Right lung (tissue), 5 donors: ENCODE measurements around the gene PLEKHA5. TPM values are rescaled to one million over a fixed set of nuclear protein-coding genes. Genes with fewer than 3 reads are reported as not detected.
A peak's percentile ranks its signal among the peaks of the same experiment; 100 is the strongest.
"Not testable (repeated sequence)": the region's sequence is repeated elsewhere in the genome, so short reads cannot be mapped to it uniquely, and the experiment has no call there.

ENCODE experiments used
- DNase-seq, 2 donors: peaks; one replicate each; pipeline ENCODE4 v3.0.0-alpha.2; 2013
- polyA plus RNA-seq, 5 donors: library from polyadenylated mRNA; unstranded; fragments of 120-200 nt; gene quantifications; one replicate each; pipeline versions ENCODE4 v1.2.1 to v1.2.3, GENCODE V29; 2013; ENCODE audit warnings: inconsistent platforms in 1 of 5, low replicate concordance in 1 of 5; ENCODE audit not compliant: insufficient read length in 5 of 5, insufficient read depth in 1 of 5

Gene PLEKHA5
- polyA plus RNA-seq, 5 donors = 25.6 to 45.5 (median 38.3) TPM

DNA sequence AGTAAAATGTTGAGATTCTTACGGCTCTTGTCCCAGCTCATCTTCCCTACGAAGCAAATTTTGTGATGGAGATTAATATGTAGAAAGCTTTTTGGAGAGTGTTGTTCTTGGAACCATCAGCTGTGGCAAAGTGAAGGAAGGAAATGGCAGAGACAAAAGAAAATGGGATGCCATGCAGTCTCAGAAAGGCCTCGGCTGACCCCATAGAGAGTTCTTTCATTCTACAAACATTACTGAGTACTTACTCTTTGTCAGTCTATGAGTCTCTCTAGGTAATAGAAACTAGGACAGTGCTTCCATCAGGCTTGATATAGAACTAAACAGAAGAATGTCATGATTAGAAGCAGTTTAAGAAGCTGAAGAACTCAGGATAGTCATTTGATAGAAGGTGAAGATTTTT is 134.1 kb downstream of the PLEKHA5 start:
- no peak for DNase-seq

DNA sequence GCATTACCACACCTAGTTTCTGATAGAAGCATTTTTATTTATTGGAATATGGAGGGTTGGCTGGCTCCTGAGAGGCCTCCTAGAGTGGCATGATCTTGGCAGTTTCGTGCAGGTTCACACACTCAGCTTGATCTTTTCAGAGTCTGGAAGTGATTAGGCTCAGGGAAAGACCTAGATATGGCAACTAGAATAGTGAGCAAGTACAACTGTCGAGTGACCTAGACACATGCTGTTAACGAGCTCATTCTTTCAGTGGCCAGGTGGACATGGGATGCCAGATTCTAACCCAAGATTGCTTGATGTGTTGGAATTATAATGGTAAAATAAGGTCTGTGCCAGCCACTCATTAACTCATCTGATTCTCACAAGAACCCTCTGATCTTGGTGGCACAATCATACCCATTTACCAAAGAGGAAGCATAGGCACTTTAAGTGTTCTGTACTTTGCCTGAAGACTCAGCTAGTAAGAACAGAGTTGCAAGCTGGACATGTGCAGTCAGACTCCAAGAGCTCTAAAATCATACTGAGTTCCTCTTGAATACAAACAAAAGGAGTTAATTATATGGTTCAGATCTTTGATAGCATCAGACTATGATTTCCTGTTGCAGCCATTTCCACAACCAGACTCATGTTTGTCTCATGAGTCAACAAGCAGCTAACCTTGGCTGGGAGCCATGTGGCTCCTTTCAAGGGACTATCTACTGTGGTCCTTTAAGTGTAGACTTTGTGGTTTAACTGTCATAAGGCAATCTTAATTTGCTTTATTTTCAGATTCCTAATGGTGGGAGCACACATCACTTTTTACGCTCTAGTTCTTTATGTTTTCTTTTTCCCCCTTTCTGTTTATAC is 144.2 kb downstream of the PLEKHA5 start:
- peak in 1 of 2 donors; percentile 18 for DNase-seq

DNA sequence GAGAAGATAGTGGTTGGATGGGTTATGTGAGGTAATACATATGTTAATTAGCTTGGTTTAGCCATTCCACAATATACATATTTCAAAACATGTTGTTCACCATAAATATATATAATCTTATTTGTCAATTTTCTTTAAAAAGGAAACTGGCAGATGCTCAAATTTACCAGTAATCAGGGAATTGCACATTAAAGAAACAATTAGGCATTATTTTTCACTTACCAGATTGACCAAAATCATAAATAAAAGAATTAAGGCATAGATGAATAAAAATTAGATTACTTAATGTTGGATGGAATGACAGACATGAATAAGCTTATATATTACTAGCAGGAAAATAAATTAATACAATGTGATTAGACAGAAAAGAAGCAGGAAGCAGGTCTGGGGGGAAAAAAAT is 147.2 kb downstream of the PLEKHA5 start:
- no peak for DNase-seq

DNA sequence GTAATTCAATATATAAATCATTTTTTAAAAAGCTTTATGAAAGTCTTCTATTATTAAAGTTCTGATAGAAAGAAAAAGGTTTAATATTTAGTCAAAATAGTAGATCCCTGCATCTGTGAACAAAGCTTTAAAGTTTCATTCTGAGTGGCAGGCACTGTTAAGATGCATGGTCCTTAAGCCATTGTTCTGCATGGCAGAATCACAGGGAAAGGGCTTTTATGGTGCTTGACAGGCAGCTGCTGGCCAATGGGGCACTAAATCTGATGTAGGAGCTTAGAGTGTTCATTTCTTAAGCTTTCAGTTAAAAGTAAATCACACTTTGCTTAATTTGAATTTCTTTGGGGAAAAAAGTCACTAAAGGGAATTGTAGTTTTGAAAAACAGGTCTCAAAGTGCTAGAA is 148.2 kb downstream of the PLEKHA5 start:
- DNase-seq = no peak

DNA sequence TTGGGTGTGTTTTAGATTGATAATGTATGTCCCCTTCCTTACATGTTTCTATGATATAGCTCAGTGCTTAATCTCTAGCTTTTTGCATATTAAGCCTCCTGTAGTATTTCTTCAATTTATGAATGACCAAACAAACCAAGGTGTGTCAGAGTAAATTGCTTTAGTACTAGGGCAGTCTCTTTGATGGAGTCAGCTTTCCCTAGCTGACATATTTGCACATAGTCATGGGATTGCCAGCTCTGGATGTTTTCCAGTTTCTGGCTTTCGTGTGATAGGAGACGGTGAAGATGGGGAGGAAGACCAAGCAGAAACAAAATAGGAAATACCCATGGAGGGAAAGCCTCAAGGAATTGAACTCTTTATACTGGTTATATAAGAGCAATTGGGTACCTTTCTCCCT is 148.9 kb downstream of the PLEKHA5 start:
- no peak for DNase-seq

DNA sequence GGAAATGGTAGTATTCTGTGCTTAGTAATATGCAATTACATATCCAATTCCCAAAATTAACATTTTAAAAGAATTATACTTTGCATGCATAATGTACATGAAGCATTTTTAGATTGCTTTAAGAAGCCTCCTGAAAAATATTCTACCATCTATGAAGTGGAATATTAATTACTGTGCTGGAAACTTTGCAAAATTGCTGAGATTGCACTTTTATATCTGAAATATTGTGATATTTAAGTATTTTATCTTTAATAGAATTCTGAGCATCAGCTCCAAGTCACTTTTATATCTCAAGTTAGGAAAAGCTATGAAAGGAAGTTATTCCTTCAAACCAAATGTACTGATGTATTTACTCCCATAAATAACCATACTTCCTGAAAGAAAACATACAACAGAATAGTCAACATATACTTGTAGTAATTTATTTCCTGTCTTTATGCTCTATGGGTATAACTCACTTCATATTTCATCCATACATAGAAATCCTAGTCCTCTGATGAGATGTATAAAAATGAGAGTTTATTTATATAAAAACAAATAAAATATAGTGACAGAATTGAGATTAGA is 152.7 kb downstream of the PLEKHA5 start:
- DNase-seq = no peak

DNA sequence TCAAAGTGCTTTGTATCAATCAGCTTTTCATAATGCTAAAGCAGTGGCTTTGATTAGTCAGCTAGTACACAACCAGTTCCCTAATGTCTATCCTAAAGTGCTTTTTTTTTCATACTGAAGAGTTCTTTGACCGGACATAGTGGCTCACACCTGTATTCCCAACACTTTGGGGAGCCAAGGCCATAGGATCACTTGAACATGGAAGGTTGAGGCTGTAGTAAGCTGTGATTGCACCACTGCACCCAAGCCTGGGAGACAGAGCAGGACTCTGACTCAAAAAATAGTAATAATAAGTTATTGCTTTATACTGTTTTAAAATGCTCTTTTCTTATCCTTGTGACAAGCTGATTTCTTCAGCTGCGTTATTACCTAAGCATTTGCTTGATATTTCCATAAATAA is 155.1 kb downstream of the PLEKHA5 start:
- DNase-seq = no peak

DNA sequence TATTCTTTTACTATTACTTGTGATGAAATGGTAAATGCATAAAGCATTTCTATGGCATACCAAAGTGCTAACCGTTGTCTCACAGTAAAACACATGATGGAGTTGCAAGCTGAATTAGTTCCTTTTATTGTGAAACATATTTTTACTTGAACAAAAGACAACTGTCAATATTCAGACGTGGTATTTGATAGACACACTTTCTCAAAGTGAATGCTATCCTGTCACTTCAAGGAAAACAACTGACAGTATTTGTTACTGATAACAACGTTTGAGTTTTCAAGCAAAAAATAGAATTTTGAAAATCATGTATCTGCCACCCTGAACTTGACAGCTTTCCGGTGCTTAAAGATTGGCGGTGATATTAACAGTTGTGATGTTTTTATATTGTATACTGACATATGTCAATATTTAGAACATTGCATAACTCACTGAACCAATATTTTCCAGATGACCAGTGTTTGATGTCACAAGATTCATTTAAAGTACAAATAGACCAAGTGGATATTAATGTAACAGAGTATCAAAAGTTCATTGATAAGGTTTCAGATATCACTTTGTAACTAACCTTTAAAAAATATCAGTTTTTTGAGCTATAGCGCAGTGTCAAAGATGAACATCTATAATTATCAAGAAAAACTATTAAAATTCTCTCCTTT is 156.4 kb downstream of the PLEKHA5 start:
- no peak for DNase-seq

DNA sequence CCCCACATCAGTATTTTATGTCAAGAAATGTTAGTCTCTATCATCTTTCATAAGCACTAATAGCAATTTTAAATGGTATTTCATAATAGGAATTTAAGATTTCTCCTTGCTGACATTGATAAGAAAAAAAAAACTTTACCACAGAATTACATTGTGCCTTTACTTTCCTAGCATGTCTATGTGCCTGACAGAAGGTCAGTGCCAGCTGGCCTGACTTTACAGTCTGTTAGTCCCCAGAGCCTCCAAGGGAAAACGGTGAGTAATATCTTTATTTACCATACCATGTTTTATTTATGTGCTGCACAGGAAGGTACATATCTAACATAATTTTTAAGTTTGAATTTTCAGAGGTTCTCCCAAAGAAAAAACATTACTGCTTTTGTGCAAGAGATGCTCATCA is 157.8 kb downstream of the PLEKHA5 start:
- no peak for DNase-seq

DNA sequence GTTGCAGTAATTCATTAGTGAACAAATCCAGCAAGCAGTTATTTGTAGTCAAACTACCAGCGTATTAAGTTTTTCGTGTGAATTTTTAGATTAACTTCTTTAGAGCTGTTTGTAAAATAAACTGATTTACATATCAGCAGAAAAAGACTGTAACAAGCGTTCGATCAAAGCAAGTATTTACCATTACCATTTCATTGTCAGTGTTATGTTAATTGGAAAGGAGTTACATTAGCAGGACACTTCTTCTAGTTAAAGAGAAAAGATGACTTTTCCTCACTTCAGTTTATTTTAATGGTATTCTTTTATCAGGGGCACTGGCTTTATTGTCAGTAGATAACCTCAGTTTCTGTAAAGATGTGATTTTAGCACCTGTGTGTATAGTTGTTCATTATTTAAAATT is 158.6 kb downstream of the PLEKHA5 start:
- no peak for DNase-seq

DNA sequence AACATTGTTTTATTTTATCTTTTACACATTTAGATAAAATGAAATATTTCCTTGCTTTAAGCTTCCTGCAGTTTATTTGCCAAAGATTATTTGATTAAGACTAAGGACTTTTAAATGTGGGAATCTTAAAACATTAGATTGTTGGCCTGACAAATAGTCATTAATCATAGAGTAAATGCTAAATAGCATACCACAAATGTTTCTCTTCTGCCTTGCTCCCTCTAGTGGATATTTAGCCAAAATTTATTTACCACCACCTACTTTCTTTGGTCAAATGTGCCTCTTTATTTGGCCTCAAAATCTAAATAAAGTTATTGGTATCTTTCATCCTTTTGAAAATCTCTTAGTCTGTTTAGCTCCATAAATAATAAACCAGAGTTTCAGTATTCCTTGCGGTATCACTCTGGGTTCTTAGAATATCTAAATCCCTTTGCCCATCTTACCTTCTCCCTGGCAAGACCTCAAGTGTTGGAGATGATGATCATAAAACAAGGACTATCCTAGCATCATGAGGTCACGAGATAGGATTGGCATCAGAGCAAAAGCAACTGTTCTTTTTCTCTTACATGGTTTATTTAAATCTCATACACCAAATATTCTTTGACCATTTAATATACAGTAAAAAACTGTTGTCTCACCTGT is 159.2 kb downstream of the PLEKHA5 start:
- no peak for DNase-seq

DNA sequence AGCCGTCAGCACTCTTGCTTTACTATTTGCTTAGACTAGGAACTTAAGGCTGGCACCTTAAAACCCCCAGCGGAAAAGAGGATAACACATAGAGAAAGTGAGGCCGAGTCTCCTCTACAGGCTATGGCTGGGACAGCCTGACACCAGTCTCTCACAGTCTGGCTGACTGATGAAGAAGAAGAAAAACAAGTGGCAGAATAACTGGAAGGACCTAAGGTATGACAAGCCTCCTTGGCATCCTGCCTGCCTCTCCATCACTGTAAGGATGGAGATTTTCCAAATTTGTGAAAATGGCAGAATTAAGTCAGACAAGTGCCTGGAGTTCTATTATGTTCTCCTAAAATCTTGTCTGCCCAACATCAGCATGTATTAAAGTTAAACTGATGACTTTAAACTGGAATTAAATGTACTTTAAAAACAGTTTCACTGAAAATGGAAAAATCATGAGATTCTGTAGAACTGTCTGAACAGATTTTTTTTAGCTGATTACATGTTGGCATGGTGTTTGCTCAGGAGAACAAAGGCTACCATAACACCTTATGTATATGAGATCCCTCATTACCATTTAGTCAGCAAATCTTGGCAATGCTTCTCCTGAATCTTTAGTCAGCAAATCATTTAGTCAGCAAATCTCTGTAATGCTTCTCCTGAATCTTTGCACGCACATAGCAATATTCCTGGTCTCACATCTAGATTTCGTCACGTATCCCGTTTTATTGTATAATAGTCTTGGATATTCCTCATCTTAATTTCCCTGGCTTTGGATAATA is 169.5 kb downstream of the PLEKHA5 start:
- no peak for DNase-seq

DNA sequence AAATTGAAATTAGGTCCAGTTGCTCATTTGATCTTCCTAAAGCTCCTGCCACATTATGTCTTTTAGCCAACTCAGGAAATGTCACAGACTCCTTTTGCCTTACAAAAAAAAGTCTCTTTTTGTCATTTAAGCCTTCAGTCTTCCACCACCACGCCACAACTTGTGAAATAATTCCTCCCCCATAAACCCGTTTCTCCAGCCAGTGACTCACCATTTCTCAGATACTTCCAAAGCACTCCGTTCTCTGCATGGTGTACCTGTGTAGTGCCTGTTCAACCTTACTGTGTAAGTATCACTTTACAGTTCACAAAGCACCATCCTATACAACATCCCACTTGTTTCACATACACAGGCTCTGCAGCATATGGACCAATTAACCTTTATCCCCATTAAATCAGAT is 170.2 kb downstream of the PLEKHA5 start:
- no peak for DNase-seq

DNA sequence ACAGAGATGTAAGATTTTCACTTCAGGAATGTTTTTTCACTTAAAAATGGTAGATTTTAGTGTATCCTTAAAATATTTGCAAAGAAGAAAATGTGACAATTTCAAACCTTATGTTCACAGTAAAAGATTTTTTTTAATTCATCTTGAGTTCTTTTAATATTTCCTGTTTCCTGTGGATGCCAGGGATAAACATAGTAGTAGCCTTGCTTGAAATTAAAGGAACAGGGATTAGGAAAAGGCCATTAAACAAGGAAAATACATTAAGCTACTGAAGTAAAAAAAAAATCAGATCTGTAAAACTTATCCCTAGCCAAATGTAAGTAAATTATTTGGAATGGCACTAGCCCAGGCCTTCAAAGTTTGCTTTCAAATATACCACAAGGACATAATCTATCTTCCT is 171.7 kb downstream of the PLEKHA5 start:
- DNase-seq = no peak

DNA sequence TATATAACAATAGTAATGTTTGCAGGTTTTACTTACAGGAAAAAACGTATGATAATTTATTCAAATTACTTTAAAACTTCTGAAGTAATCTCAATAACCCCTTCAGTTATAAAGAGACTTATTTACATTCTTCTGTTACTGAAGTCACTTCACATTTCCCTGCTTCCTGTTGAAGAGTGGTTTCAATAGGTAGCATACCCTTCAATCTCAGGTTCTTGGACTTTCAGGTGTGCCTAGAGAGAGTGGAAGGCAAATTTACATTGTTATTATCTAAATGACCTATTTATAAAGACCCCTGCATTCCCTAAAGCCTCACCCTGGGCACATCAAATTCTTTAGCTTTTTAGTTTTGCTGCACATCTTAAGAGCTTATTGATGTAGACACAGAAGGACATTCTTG is 172.2 kb downstream of the PLEKHA5 start:
- DNase-seq = no peak

DNA sequence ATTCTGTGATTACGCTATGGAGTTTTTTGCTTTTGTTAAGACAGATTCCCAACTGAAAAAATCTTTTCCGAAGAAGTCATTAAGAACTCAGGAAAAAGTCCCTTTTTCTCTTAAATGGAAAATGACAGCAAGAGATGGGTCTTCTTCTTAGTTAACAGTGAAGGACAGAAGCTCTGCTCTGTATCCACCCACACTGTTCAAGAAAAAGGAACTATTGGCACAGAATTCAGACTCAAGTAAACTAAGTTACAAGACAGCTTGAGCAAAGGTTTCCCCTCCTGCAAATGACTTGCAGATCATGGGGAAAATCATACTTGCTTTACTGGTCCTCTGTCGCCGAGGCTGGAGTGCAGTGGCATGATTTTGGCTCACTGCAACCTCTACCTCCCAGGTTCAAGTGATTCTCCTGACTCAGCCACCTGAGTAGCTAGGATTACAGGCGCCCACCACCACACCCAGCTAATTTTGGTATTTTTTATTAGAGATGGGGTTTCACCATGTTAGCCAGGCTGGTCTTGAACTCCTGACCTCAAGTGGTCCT is 172.6 kb downstream of the PLEKHA5 start:
- no peak for DNase-seq

DNA sequence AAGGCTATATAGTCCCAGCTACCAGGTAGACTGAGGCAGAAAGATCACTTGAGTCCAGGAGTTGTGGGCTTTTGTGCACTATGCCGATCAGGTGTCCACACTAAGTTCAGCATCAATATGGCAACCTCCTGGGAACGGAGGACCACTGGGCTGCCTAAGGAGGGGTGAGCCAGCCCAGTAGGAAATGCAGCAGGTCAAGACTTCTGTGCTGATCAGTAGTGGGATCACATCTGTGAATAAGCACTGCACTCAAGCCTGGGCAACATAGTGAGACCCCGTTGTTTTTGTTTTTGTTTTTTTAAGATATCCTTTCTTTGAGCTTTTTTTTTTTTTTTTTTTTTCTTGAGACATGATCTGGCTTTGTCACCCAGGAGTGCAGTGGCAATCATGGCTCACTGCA is 174.0 kb downstream of the PLEKHA5 start:
- no peak for DNase-seq

DNA sequence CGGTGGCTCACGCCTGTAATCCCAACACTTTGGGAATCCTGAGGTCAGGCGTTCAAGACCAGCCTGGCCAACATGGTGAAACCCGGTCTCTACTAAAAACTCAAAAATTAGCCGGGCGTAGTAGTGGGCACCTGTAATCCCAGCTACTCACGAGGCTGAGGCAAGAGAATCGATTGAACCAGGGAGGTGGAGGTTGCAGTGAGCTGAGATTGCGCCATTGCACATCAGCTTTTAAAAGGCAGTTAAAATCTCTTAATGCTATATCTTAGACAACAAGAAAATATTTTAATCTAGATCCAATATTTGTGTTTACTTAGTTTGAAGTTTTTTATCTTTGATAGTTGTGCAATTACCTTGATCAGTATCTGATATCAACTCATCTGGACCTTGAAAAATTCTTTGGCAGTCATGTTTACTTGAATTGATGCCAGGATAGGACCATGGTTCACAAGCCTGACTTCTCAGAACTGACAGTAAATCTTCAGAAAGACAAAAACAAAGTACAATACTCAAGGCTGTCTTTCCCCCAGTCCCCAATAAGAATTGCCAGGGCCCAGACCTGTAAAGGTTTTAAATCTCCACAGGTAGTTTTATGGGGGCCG is 174.7 kb downstream of the PLEKHA5 start:
- no peak for DNase-seq

DNA sequence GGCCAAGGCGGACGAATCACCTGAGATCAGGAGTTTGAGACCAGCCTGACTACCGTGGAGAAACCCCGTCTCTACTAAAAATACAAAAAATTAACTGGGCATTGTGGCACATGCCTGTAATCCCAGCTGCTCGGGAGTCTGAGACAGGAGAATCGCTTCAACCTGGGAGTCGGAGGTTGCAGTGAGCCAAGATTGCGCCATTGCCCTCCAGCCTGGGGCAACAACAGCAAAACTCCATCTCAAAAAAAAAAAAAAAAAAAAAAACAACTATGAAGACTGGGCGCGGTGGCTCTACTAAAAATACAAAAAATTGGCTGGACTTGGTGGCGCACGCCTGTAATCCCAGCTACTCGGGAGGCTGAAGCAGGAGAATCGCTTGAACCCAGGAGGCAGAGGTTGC is 176.1 kb downstream of the PLEKHA5 start:
- not testable (repeated sequence) for DNase-seq

DNA sequence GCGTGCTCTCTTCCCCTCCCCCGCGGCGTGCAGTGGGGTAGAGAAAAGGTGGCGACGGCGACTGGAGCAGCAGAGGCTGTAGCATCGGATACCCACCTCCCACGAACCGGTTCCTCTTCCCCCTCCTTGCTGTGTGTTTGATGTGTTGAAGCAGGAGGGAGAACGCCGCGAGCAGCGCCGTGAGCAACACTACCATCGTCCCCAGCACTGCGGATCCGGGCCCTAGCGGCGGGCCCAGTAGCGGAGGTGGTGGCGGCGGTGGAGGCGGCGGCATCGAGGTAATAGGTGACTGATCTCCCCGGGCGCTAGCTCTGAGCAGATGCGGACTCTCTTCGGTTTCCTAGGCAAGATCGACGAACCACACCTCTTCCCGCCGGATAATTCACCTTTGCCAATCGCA is 176.8 kb downstream of the PLEKHA5 start:
- DNase-seq = no peak

DNA sequence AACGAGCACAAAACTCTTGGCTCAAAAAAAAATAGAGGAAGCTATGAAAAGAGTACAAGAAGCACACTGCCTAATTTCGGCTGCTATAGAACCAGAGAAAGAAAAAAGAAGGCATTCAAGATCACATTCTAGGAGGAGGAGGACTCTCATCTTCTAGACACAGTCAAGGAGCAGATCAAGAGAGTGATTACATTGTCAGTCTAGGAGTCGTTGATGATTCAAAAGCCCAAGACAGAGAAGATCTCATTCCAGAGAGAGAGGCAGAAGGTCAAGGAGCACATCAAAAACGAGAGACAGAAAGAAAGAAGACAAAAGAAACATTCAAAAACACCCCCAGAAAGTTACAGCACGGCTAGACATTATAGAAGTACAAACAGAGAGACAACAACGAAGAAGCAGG is 177.9 kb downstream of the PLEKHA5 start:
- DNase-seq = no peak
